Adrenal gland (tissue), 12 donors: ENCODE measurements around the gene ABCA13. TPM values are rescaled to one million over a fixed set of nuclear protein-coding genes. Genes with fewer than 3 reads are reported as not detected.
A peak's percentile ranks its signal among the peaks of the same experiment; 100 is the strongest.

Source experiments
- DNase-seq, 7 donors: peaks; one replicate each; pipeline ENCODE4 v3.0.0-alpha.2; 2019 to 2020
- H3K27ac ChIP-seq, 5 donors: fragments of 200-600 bp; sonication (generic) in 4 of 5; 1 replicate in 3 of 5; 2 replicates in 2 of 5; pipeline versions ENCODE4 v1.5.1 to v1.8.0; 2016 to 2020; ENCODE audit warnings: mild to moderate bottlenecking in 1 of 5
- H3K27me3 ChIP-seq: fragments of 200-600 bp; 2 replicates; pipeline ENCODE4 v1.8.0; 2021
- H3K36me3 ChIP-seq, 2 donors: fragments of 200-600 bp; replicated peaks in 1 of 2; 1 replicate in 1 of 2; 2 replicates in 1 of 2; pipeline versions ENCODE4 v1.5.1 to v1.8.0; 2018 to 2022
- H3K4me1 ChIP-seq, 2 donors: fragments of 200-600 bp; replicated peaks in 1 of 2; 1 replicate in 1 of 2; 2 replicates in 1 of 2; pipeline versions ENCODE4 v1.5.1 to v1.8.0; 2018 to 2021
- H3K4me3 ChIP-seq, 4 donors: fragments of 200-600 bp; sonication (generic) in 3 of 4; one replicate each; pipeline ENCODE4 v1.5.1; 2016 to 2018
- H3K9me3 ChIP-seq, 3 donors: fragments of 200-600 bp; sonication (generic) in 1 of 3; replicated peaks in 1 of 3; 1 replicate in 2 of 3; 2 replicates in 1 of 3; pipeline versions ENCODE4 v1.5.1 to v1.8.0; 2016 to 2021
- POLR2A ChIP-seq, 2 donors: fragments of 450-650 bp; IDR thresholded peaks; one replicate each; pipeline ENCODE4 v1.6.1; 2017; ENCODE audit warnings: antibody characterized with exemption in 2 of 2, mild to moderate bottlenecking in 2 of 2, moderate library complexity in 1 of 2
- WGBS, 4 donors: extraction: QIAGEN DNeasy Blood & Tissue Kit in 2 of 4; methylation state at CpG; one replicate each; pipeline versions ENCODE4 v1.1.5 to v1.1.7; 2013 to 2017; 5-methylcytosine and 5-hydroxymethylcytosine counted together
- intact Hi-C, 2 donors: fragments of 100-400 bp; cut with DNase I; formaldehyde crosslinking; loops; one replicate each; pipeline versions ENCODE4 v1.14.1 to v1.15.0; 2022 to 2023
- polyA plus RNA-seq, 3 donors: library from polyadenylated mRNA; stranded (reverse); fragments of 200-250 nt in 2 of 3; fragments of 350-450 nt in 1 of 3; fragmentation: Illumina TruSeq in 1 of 3; extraction: RNeasy Lipid Tissue Mini Kit (QIAGEN cat#74804) in 1 of 3; gene quantifications; one replicate each; pipeline ENCODE4 v1.2.3, GENCODE V29; 2013 to 2014
- total RNA-seq, 9 donors: library from RNA; depleted of rRNA in 4 of 9; stranded (reverse); fragments of >200 nt in 4 of 9; fragments of 120-200 nt in 1 of 9; fragmentation: NEBNext Ultra II Directional in 1 of 9; extraction: Animal tissue kit (Norgen Biotek cat#: 25700) in 1 of 9; gene quantifications; one replicate each; pipeline versions ENCODE4 v1.1.0 to v1.2.4, GENCODE V29; 2013 to 2023
- TF ChIP-seq, protein P1 (sequence below), 6 experiments: fragments of 450-650 bp in 4 of 6; fragments of 200-600 bp in 2 of 6; sonication (generic) in 1 of 6; IDR thresholded peaks; 1 replicate in 5 of 6; 2 replicates in 1 of 6; pipeline versions ENCODE4 v1.5.1 to v1.8.0; 2016 to 2021; ENCODE audit warnings: antibody characterized with exemption in 6 of 6, mild to moderate bottlenecking in 2 of 6, moderate library complexity in 1 of 6
- donor health status: healthy with polysubstance abuse.
- donor health status: Bipolar disorder and iron deficiency.
- donor health status: DM: yes; HTN: yes; CAD: no.
- donor health status: DM: no; HTN: no; CAD: no.
- donor health status: DM: no; HTN: no; CAD: no.
- donor health status: DM: yes; HTN: yes; CAD: no.

The ABCA13 gene
- total and polyA plus RNA-seq, 12 donors, result 0.03 to 0.94 (median 0.09) TPM; not detected in 4

DNA sequence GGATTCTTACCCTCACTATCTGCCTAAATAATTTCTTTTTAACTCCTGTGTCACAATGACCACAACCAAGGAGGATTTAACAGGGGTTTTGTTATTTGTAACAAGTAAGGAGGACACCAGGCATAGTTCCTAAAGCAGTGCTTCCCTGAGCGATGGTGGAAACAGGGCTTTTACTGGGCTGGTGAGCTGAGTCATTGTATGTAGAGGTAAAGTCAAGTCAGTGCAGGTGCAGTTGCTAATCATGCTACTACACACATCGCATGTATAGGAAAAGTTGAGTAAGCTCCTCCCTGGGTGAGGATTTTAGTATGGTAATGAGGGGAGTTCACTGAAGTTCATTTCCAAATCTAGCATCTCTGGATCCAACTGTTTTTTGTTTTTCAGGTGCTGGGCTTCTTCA is 22.9 kb upstream of the ABCA13 start:
- WGBS, 4 donors, result 79 to 88% (median 84%) methylated on average over 2 of the region's 2 CpGs
- no peaks in the 10 kb centered on the region for H3K9me3 ChIP-seq
- H3K4me3 ChIP-seq, result no peak overlapping the region
- H3K27me3 ChIP-seq, result no peaks in the 10 kb centered on the region
- TF ChIP-seq POLR2A (IDR thresholded peaks at IDR 0.05), result no peak
- TF ChIP-seq, protein P1, sequence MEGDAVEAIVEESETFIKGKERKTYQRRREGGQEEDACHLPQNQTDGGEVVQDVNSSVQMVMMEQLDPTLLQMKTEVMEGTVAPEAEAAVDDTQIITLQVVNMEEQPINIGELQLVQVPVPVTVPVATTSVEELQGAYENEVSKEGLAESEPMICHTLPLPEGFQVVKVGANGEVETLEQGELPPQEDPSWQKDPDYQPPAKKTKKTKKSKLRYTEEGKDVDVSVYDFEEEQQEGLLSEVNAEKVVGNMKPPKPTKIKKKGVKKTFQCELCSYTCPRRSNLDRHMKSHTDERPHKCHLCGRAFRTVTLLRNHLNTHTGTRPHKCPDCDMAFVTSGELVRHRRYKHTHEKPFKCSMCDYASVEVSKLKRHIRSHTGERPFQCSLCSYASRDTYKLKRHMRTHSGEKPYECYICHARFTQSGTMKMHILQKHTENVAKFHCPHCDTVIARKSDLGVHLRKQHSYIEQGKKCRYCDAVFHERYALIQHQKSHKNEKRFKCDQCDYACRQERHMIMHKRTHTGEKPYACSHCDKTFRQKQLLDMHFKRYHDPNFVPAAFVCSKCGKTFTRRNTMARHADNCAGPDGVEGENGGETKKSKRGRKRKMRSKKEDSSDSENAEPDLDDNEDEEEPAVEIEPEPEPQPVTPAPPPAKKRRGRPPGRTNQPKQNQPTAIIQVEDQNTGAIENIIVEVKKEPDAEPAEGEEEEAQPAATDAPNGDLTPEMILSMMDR (IDR thresholded peaks at IDR 0.05), result no peak
- no peak for DNase-seq
- no peaks in the 10 kb centered on the region for H3K4me1 ChIP-seq
- H3K27ac ChIP-seq, result no peak overlapping the region
- no peaks in the 10 kb centered on the region for H3K36me3 ChIP-seq
- intact Hi-C loops, result no loop called here

DNA sequence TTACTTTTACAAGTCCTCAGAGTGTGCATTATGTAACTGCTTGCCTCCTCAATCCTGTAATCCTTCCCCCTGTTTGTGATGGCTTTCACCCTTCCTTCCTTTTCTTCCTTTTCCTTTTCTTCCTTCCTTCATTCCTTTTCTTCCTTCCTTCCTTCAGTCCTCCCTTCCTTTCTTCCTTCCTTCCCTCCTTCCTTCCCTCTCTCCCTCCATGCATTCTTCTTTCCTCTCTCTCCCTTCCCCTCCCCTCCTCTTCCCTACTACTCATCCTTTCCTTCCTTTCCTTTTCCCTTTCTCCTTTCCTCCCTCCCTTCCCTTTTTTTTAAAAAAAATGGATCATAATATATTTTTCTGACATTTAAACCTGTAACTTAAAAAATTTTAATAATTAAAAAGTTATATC is 22.2 kb upstream of the ABCA13 start:
- Histone ChIP-seq H3K4me3 (no peak overlapping the region), H3K27ac (no peak overlapping the region), H3K4me1 (no peaks in the 10 kb centered on the region), H3K9me3 (no peaks in the 10 kb centered on the region), H3K36me3 (no peaks in the 10 kb centered on the region), H3K27me3 (no peaks in the 10 kb centered on the region)
- no peak for TF ChIP-seq POLR2A (IDR thresholded peaks at IDR 0.05)
- TF ChIP-seq, protein P1 (IDR thresholded peaks at IDR 0.05), result no peak
- intact Hi-C loops, result no loop called here
- DNase-seq, result no peak

DNA sequence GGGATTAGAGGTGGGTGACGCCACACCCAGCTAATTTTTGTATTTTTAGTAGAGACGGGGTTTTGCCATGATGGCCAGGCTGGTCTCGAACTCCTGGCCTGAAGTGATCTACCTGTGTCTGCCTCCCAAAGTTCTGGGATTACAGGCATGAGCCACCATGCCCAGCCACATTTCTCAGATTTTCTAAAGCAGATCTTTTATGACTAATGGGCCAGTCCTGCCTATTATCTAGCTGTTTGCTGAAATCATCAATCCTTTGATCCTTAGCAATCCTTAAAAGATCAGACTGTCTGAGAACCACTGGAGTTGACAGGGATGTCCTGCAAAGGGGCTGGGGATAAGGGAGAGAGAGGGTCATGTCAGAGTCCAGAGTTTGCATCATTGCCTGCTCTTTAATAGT is 21.2 kb upstream of the ABCA13 start:
- H3K4me1 ChIP-seq, result no peaks in the 10 kb centered on the region
- no peak overlapping the region for H3K27ac ChIP-seq
- TF ChIP-seq, protein P1 (IDR thresholded peaks at IDR 0.05), result no peak
- no peak for TF ChIP-seq POLR2A (IDR thresholded peaks at IDR 0.05)
- 76 to 98% (median 86%) methylated on average over 3 of the region's 3 CpGs for WGBS, 4 donors
- intact Hi-C loops, result loop anchor here in 1 of 2 donors (5.0 kb wide), 1 partner anchor 203 kb away; the partner anchor contains the start of gene PKD1L1
- peaks cover under 1% of the 10 kb centered on the region for H3K27me3 ChIP-seq
- no peaks in the 10 kb centered on the region for H3K36me3 ChIP-seq
- H3K9me3 ChIP-seq, result no peaks in the 10 kb centered on the region
- DNase-seq, result no peak
- H3K4me3 ChIP-seq, result no peak overlapping the region

DNA sequence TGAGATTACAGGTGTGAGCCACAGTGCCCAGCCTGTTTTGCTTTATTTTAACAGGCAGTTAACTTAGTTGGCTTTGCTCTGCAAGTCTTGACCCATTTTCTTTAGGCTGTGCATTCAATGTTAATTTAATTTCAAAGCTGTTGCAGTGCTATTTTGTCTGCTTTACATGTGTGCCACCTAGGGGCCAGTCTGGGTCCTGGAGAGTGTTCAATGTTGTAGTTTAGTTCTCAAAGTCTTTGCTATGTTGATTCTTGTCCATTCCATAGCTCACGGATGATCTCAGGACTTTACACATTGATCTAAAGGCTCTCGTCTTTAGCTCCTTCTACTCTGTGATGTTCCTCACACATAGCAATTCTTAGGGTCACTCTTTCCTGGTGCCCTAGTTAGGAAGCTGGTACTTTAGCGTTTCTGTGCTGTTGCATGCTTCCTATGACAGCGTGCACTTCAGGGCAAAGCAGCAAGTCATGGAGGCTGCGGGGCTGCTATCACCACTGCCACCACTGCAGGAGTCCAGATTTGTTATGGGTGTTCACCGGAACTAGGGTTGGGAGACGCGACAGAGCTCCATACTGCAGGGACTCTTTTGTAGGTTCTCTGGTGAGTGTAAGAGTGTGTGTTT is 16.4 kb upstream of the ABCA13 start:
- 72 to 79% (median 73%) methylated on average over 8 of the region's 8 CpGs for WGBS, 4 donors
- Histone ChIP-seq H3K27me3 (peaks cover 3% of the 10 kb centered on the region), H3K4me1 (no peaks in the 10 kb centered on the region), H3K9me3 (no peaks in the 10 kb centered on the region), H3K36me3 (no peaks in the 10 kb centered on the region), H3K4me3 (no peak overlapping the region), H3K27ac (no peak overlapping the region)
- TF ChIP-seq, protein P1 (IDR thresholded peaks at IDR 0.05), result peak; percentile 61 to 74 (median 68)
- TF ChIP-seq POLR2A (IDR thresholded peaks at IDR 0.05), result no peak
- peak; percentile 48 to 78 (median 62) for DNase-seq
- intact Hi-C loops, result loop anchor here in 1 of 2 donors (5.0 kb wide), 1 partner anchor 208 kb away; the partner anchor contains the start of gene PKD1L1
